Activated CD4-positive, alpha-beta T cell treated with anti-CD3 and anti-CD28 coated beads for 36 hours (primary cell): Measurements from ENCODE around the gene PISD. TPM values are rescaled to one million over a fixed set of nuclear protein-coding genes. Genes with fewer than 3 reads are reported as not detected.
A peak's percentile ranks its signal among the peaks of the same experiment; 100 is the strongest.
"Not testable (repeated sequence)": the region's sequence is repeated elsewhere in the genome, so short reads cannot be mapped to it uniquely, and the experiment has no call there.

ENCODE experiments used
- ATAC-seq: fragments of 200-7000 bp; cut with Tn5 transposase; one replicate; pipeline ENCODE4 v1.10.0; 2021; ENCODE audit warnings: mild to moderate bottlenecking, moderate library complexity
- CTCF ChIA-PET: fragments of 350-600 bp; sonication (Branson Sonifier 250); formaldehyde crosslinking; loops from one replicate; lab custom pipeline; 2021; ENCODE audit warnings: antibody characterized with exemption; lab: Charles Lee
- POLR2A ChIA-PET: fragments of 350-600 bp; sonication (Branson Sonifier 250); formaldehyde crosslinking; loops from one replicate; lab custom pipeline; 2021; ENCODE audit warnings: antibody characterized with exemption, inconsistent platforms; lab: Charles Lee
- DNase-seq: peaks from one replicate; pipeline ENCODE4 v3.0.0-alpha.2; 2020
- H3K27ac Mint-ChIP-seq: one replicate; pipeline ENCODE4 v1.8.0; 2021; ENCODE audit warnings: mixed read lengths
- H3K27me3 Mint-ChIP-seq: one replicate; pipeline ENCODE4 v1.8.0; 2021; ENCODE audit warnings: mixed read lengths
- H3K36me3 Mint-ChIP-seq: one replicate; pipeline ENCODE4 v1.8.0; 2021; ENCODE audit warnings: low read depth, mixed read lengths
- H3K4me1 Mint-ChIP-seq: one replicate; pipeline ENCODE4 v1.8.0; 2021; ENCODE audit warnings: mixed read lengths
- H3K4me3 Mint-ChIP-seq: one replicate; pipeline ENCODE4 v1.8.0; 2021; ENCODE audit warnings: mild to moderate bottlenecking, moderate library complexity, mixed read lengths
- H3K9me3 Mint-ChIP-seq: one replicate; pipeline ENCODE4 v1.8.0; 2021; ENCODE audit warnings: low read depth, mixed read lengths
- intact Hi-C, 2 experiments: fragments of 100-400 bp; cut with DNase I in 1 of 2; cut with micrococcal nuclease in 1 of 2; formaldehyde crosslinking; loops; one replicate each; pipeline versions ENCODE4 v1.14.2 to v1.15.1; 2022 to 2024; cut with DNase I, micrococcal nuclease
- total RNA-seq, 2 experiments: library from RNA; stranded (reverse); gene quantifications; one replicate each; pipeline ENCODE4 v1.2.3, GENCODE V29; 2021

The PISD gene
- 10 to 100 TPM; 30.3 to 37.9 TPM for total RNA-seq

DNA sequence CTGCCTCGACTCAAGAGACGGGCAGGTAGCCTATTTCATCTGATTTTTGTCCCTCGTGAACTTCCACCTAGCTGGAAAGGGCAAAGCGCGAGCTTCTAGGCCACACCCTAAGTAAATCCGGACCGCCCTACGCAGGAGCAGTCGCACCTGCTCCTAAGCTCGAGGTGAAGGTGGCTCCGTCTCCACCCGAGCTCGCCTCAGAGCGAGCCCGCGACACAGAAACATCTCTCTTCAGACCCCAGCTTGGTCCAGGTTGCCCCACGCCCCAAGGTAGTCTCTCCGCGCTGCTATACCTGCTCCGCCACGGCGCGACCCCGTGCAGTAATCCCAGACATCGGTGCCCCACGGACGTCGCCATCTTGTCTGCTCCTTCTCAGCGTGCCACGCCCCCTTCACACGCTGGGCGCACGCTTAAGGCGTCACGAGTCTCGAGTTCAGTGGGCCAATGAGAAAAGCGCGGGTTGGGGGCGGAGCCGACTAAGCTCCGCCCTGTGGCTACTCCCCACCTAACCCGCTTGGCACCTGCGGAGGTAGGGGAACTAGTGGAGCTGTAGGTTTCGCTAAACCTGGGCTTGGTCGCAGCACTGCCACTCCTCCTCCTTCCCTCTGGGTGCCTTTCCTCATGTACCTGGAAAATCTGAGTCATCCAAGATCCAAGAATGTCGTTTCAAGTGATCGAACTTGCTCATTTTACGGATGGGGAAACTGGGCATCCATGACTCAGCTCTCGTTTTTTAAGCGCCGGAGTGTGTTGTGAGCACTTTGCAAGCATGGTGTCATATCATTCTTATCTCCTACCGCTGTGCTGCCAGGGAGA is at the start of gene PISD:
Gene PISD, minus strand, starts transcription at position 365 of the 817 bp plus-strand sequence. Its CDS starts 7 bp downstream, at position 358.
- intact Hi-C loops, result loop anchor here (1.0 to 10.0 kb wide), 16 partner anchors 14 to 813 kb away; partner anchors contain the start of genes DRG1 (in 1 of the 2), FBXO7 (in 1 of the 2), PRR14L (in 1 of the 2) and RFPL2 (in 1 of the 2)
- ATAC-seq, result peak; percentile 89
- H3K27ac Mint-ChIP-seq, result peak within 1 kb of the TSS; percentile 94
- POLR2A ChIA-PET, result interaction anchor here (0.6 to 2.1 kb wide), 13 partner anchors 15 to 289 kb away, joined by 3 to 14 read pairs (median 4); partner anchors contain the start of genes DEPDC5 and PRR14L
- H3K27me3 Mint-ChIP-seq, result peaks cover 2% of the 10 kb centered on the region
- DNase-seq, result peak; percentile 98
- H3K36me3 Mint-ChIP-seq, result no peaks in the 10 kb centered on the region
- H3K9me3 Mint-ChIP-seq, result no peaks in the 10 kb centered on the region
- peaks cover 30% of the 10 kb centered on the region for H3K4me1 Mint-ChIP-seq
- CTCF ChIA-PET, result interaction anchor here (0.6 to 5.6 kb wide), 20 partner anchors 9 to 370 kb away, joined by 3 to 37 read pairs (median 3); partner anchors contain the start of genes PIK3IP1 and PRR14L
- H3K4me3 Mint-ChIP-seq, result peak within 1 kb of the TSS; percentile 84

DNA sequence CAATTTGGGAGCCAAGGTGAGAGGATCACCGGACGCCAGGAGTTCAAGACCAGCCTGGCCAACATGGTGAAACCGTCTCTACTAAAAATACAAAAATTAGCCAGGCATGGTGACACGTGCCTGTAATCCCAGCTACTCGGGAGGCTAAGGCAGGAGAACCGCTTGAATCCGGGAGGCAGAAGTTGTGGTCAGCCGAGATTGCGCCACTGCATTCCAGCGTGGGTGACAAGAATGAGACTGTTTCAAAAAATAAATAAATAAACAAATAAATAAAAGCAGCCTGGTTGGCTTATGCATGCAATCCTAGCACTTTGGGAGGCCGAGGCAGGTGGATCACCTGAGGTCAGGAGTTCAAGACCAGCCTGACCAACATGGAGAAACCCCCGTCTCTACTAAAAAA is 49.2 kb upstream of the PISD start:
- intact Hi-C loops, ATAC-seq, DNase-seq, H3K27ac Mint-ChIP-seq, H3K4me1 Mint-ChIP-seq, H3K9me3 Mint-ChIP-seq, H3K27me3 Mint-ChIP-seq, CTCF ChIA-PET, H3K4me3 Mint-ChIP-seq: not testable (repeated sequence)
- POLR2A ChIA-PET, result interaction anchor here (0.6 kb wide), 1 partner anchor 12 kb away, joined by 3 read pairs; no protein-coding TSS in a partner anchor
- H3K36me3 Mint-ChIP-seq, result peaks cover 54% of the 10 kb centered on the region

DNA sequence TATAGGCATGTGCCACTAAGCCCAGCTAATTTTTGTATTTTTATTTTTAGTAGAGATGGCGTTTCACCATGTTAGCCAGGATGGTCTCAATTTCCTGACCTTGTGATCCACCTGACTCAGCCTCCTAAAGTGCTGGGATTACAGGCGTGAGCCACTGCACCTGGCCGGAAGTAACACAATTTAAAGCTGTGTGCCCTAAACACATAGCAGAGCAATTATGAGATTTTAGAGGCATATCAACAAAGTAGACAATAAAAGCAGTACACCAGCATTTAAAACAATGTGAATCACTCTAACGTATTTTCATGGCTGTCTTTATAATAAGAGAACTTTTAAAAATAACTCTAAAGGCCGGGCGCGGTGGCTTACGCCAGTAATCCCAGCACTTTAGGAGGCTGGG is 45.5 kb upstream of the PISD start:
- DNase-seq, result no peak
- Mint-ChIP-seq H3K27me3 (no peaks in the 10 kb centered on the region), H3K27ac (no peak overlapping the region), H3K9me3 (no peaks in the 10 kb centered on the region), H3K4me3 (no peak overlapping the region), H3K4me1 (no peaks in the 10 kb centered on the region), H3K36me3 (peaks cover 44% of the 10 kb centered on the region)
- CTCF ChIA-PET, result no interaction called here
- ATAC-seq, result no peak
- POLR2A ChIA-PET, result no interaction called here
- intact Hi-C loops, result no loop called here

DNA sequence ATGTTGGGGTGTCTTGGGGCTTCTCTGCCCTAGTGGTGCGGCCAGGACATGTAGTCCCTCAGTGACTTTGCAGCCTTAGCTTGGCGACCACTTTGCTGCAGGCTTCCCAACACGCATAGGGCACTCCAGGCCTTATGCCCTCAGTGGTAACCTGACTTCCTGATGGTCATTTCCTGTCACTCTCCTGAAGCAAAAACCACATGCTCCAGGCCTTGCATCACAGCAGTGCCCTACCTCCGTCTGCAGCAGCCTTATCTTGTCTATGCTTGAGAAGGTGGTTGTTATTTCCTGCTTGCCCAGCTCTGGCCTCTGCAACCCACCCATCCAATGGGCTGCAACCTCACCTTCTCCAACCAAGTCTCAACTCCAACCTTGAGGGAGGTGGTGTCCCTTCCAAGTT is 33.4 kb upstream of the PISD start:
- no peaks in the 10 kb centered on the region for H3K27me3 Mint-ChIP-seq
- peaks cover 37% of the 10 kb centered on the region for H3K36me3 Mint-ChIP-seq
- POLR2A ChIA-PET, result interaction anchor here (1.1 kb wide), 1 partner anchor 18 kb away, joined by 3 read pairs; no protein-coding TSS in a partner anchor
- DNase-seq, result no peak
- ATAC-seq, result no peak
- H3K27ac Mint-ChIP-seq, result no peak overlapping the region
- CTCF ChIA-PET, result interaction anchor here (1.3 kb wide), 1 partner anchor 30 kb away, joined by 7 read pairs; no protein-coding TSS in a partner anchor
- H3K4me1 Mint-ChIP-seq, result peaks cover 19% of the 10 kb centered on the region
- H3K9me3 Mint-ChIP-seq, result no peaks in the 10 kb centered on the region
- intact Hi-C loops, result loop anchor here in 1 of 2 experiments (5.0 kb wide), 1 partner anchor 47 kb away; no protein-coding TSS in a partner anchor
- no peak overlapping the region for H3K4me3 Mint-ChIP-seq

DNA sequence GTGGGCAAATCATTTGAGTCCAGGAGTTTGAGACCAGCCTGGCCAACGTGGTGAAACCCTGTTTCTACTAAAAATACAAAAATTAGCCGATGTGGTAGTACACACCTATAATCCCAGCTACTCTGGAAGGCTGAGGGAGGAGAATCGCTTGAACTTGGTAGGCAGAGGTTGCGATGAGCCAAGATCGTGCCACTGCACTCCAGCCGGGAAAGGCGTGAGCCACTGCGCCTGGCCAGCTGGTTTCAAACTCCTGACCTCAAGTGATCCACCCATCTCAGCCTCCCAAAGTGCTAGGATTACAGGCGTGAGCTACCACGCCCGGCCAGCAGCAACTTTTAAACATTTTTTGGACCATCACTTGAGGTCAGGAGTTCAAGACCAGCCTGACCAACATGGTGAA is 32.0 kb upstream of the PISD start:
- DNase-seq, H3K9me3 Mint-ChIP-seq, intact Hi-C loops, POLR2A ChIA-PET, H3K27me3 Mint-ChIP-seq, ATAC-seq, H3K4me3 Mint-ChIP-seq, H3K27ac Mint-ChIP-seq: not testable (repeated sequence)
- CTCF ChIA-PET, result interaction anchor here (1.0 kb wide), 1 partner anchor 10 kb away, joined by 6 read pairs; no protein-coding TSS in a partner anchor
- Mint-ChIP-seq H3K4me1 (peaks cover 19% of the 10 kb centered on the region), H3K36me3 (peaks cover 31% of the 10 kb centered on the region)

DNA sequence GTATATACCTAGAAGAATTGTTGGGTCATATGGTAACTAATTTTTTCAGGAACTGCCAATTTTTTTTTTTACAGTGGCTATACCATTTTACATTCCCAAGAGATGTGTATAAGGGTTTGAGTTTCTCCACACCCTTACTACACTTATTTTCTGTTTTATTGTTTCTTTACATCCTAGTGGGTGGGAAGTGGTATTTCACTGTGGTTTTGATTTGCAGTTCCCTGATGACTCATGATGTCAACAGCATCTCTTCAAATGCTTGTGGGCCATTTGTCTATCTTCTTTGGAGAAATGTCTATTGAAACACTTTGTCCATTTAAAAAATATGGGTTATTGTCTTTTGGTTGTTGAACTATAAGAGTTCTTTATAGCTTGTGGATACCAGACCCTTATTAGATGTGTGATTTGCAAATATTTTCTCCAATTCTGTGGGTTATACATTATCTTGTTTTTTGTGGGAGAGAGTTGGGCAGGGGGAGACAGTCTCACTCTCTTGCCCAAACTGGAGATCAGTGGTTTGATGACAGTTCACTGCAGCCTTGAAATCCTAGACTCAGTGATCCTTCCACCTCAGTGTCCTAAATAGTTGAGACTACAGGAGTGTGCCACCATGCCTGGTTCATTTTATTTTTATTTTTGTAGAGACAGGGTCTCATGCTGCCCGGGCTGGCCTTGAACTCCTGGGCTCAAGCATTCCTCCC is 30.3 kb upstream of the PISD start:
- Mint-ChIP-seq H3K4me1 (peaks cover 19% of the 10 kb centered on the region), H3K27me3 (no peaks in the 10 kb centered on the region), H3K36me3 (peaks cover 35% of the 10 kb centered on the region), H3K9me3 (no peaks in the 10 kb centered on the region), H3K27ac (no peak overlapping the region), H3K4me3 (no peak overlapping the region)
- DNase-seq (no peak), ATAC-seq (peak; percentile 91)
- ChIA-PET POLR2A (no interaction called here), CTCF (interaction anchor here (0.7 to 2.2 kb wide), 4 partner anchors 9 to 26 kb away, joined by 3 to 7 read pairs (median 3); no protein-coding TSS in a partner anchor)
- intact Hi-C loops, result no loop called here

DNA sequence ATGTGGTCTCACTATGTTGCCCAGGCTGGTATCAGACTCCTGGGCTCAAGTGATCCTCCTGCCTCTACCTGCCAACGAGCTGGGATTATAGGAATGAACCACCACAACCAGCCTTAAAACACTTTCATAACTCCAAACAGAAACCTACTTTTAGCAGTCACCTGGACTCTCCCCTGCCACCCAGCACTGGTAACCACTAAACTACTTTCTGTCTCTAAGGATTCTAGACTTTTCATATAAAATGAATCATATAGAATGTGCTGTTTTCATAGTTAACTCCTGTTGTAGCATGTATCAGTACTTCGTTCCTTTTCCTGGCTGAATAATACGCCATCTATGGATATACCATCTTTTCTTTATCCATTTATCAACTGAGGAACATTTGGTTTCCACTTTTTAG is 29.4 kb upstream of the PISD start:
- no peak overlapping the region for H3K27ac Mint-ChIP-seq

DNA sequence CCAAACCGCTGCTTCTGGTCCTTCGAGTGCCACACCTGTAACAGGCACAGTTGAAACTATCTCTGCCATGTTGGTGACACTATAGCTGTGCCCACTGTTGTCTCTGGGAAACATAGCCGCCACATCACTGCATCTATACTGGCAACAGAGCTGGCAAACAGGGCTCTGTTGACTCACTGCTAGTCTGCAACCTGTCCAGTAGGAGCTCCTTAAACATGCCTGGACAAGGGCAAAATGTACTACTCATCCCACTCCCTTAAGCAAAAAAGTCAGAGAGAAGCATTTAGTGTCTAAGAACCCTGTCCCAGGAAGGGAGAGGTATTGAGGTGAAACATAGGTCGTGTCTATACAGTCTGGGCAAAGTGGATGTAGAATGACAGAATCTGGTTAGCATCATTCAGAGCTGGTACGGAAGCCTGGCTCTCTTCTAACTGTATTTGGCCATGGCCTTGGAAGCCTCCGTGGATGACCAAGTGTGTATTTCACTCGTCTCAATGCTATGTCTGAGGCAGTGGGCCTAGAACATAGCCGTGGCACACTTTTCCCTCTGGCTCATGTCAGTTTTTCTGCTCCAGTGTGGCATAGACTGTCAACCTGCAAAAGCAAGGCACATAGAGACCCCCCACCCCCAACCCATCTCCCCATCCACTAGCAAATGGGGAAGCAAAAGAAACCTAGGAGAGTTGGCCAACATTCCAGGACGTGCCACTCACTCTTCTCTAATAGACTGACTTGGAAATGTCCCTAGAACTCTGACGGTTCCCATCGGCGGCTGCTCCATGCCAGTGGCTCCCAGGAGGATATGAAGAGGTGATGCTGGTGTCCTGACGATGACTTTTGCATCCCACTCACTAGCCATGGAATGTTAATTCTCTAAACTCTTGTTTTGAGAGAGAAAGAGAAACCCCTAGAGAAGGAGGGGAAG is 21.4 kb upstream of the PISD start:
- no peak for ATAC-seq

More for the DNA sequence above, 29.4 kb upstream of the PISD start:
- ChIA-PET POLR2A (no interaction called here), CTCF (interaction anchor here (0.6 to 2.2 kb wide), 4 partner anchors 26 to 127 kb away, joined by 3 to 7 read pairs (median 3); no protein-coding TSS in a partner anchor)
- Mint-ChIP-seq H3K27me3 (no peaks in the 10 kb centered on the region), H3K9me3 (no peaks in the 10 kb centered on the region), H3K36me3 (peaks cover 38% of the 10 kb centered on the region), H3K4me3 (no peak overlapping the region), H3K4me1 (peaks cover 19% of the 10 kb centered on the region)
- intact Hi-C loops, result no loop called here
- no peak for DNase-seq
- peak; percentile 30 for ATAC-seq

DNA sequence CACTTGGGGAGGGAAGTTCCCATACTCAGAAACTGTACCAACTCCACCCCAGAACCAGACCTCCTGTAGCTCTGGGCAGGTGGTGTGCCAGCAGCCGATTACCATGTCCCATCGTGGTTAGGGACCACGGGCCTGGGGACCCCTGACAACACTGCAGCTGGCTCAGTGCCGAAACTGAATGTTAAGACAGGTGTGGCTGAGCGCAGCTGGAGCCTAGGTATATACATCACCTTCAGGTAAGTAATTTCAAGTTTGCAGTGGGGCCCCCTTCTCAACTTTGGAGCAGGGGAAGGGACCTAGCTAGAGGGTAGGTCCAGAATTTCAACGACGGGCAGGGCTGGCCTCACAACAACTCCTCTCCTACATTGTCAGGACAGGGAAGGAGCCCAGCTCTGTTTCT is 20.7 kb upstream of the PISD start:
- Mint-ChIP-seq H3K27me3 (no peaks in the 10 kb centered on the region), H3K27ac (no peak overlapping the region), H3K4me3 (no peak overlapping the region), H3K9me3 (no peaks in the 10 kb centered on the region), H3K4me1 (peaks cover 2% of the 10 kb centered on the region), H3K36me3 (peaks cover 13% of the 10 kb centered on the region)
- CTCF ChIA-PET, result interaction anchor here (0.7 to 2.3 kb wide), 4 partner anchors 10 to 160 kb away, joined by 3 to 12 read pairs (median 4); no protein-coding TSS in a partner anchor
- intact Hi-C loops, result no loop called here
- POLR2A ChIA-PET, result no interaction called here
- no peak for DNase-seq
- ATAC-seq, result no peak

More for the DNA sequence above, 21.4 kb upstream of the PISD start:
- POLR2A ChIA-PET, result no interaction called here
- CTCF ChIA-PET, result interaction anchor here (0.7 to 2.3 kb wide), 3 partner anchors 12 to 159 kb away, joined by 3 to 12 read pairs (median 4); no protein-coding TSS in a partner anchor
- Mint-ChIP-seq H3K36me3 (peaks cover 16% of the 10 kb centered on the region), H3K27me3 (no peaks in the 10 kb centered on the region), H3K9me3 (no peaks in the 10 kb centered on the region), H3K4me1 (no peaks in the 10 kb centered on the region), H3K27ac (no peak overlapping the region), H3K4me3 (no peak overlapping the region)
- intact Hi-C loops, result no loop called here
- no peak for DNase-seq
